Naive thymus-derived CD4-positive, alpha-beta T cell (primary cell): ENCODE data around the gene COG4. TPM values are rescaled to one million over a fixed set of nuclear protein-coding genes. Genes with fewer than 3 reads are reported as not detected.

Experiments used
- ATAC-seq: fragments of 150-1000 bp; cut with Tn5 transposase; 2 replicates; pipeline ENCODE4 v1.10.0; 2021; ENCODE audit warnings: mild to moderate bottlenecking, moderate library complexity
- CTCF ChIA-PET: fragments of 350-600 bp; sonication (Branson Sonifier 250); formaldehyde crosslinking; loops from one replicate; lab custom pipeline; 2021; ENCODE audit warnings: antibody characterized with exemption; lab: Charles Lee
- POLR2A ChIA-PET: fragments of 350-600 bp; sonication (Branson Sonifier 250); formaldehyde crosslinking; loops from one replicate; lab custom pipeline; 2021; ENCODE audit warnings: antibody characterized with exemption, inconsistent platforms; lab: Charles Lee
- DNase-seq, 9 donors: peaks; one replicate each; pipeline versions ENCODE4 v3.0.0 to v3.0.0-alpha.2; 2020 to 2022; ENCODE audit warnings: mixed read lengths in 1 of 9
- H3K27ac ChIP-seq: one replicate; pipeline ENCODE4 v1.7.0; 2013; ENCODE audit warnings: mild to moderate bottlenecking, low read depth, low read length, moderate library complexity
- H3K27me3 ChIP-seq, 2 donors: one replicate each; pipeline ENCODE4 v1.7.0; 2013; ENCODE audit warnings: low read length in 2 of 2, mild to moderate bottlenecking in 2 of 2, moderate library complexity in 2 of 2; ENCODE audit not compliant: control insufficient read depth in 2 of 2, insufficient read depth in 2 of 2
- H3K36me3 ChIP-seq, 3 experiments: 1 replicate in 2 of 3; 2 replicates in 1 of 3; pipeline ENCODE4 v1.7.0; 2013; ENCODE audit warnings: low read length in 3 of 3, mild to moderate bottlenecking in 3 of 3, moderate library complexity in 1 of 3; ENCODE audit not compliant: insufficient read depth in 3 of 3, control insufficient read depth in 2 of 3
- H3K4me1 ChIP-seq, 2 donors: one replicate each; pipeline ENCODE4 v1.7.0; 2013; ENCODE audit warnings: low read length in 2 of 2, mild to moderate bottlenecking in 2 of 2, moderate library complexity in 1 of 2; ENCODE audit not compliant: control insufficient read depth in 2 of 2, insufficient read depth in 2 of 2
- H3K4me3 ChIP-seq: 2 replicates; pipeline ENCODE4 v1.7.0; 2013; ENCODE audit warnings: mild to moderate bottlenecking, low read length
- H3K9me3 ChIP-seq, 3 experiments: 1 replicate in 2 of 3; 2 replicates in 1 of 3; pipeline ENCODE4 v1.7.0; 2013; ENCODE audit warnings: low read length in 3 of 3; ENCODE audit not compliant: control insufficient read depth in 2 of 3
- H3K27ac Mint-ChIP-seq, 9 donors: one replicate each; pipeline ENCODE4 v1.8.0; 2020 to 2022; ENCODE audit warnings: mixed read lengths in 9 of 9, mild to moderate bottlenecking in 8 of 9, moderate library complexity in 5 of 9, inconsistent platforms in 2 of 9
- H3K27me3 Mint-ChIP-seq, 5 donors: one replicate each; pipeline ENCODE4 v1.8.0; 2021 to 2022; ENCODE audit warnings: mixed read lengths in 5 of 5, mild to moderate bottlenecking in 1 of 5
- H3K36me3 Mint-ChIP-seq, 5 donors: one replicate each; pipeline ENCODE4 v1.8.0; 2020 to 2022; ENCODE audit warnings: mixed read lengths in 5 of 5, mild to moderate bottlenecking in 3 of 5, inconsistent platforms in 1 of 5
- H3K4me1 Mint-ChIP-seq, 7 donors: one replicate each; pipeline ENCODE4 v1.8.0; 2020 to 2022; ENCODE audit warnings: mixed read lengths in 7 of 7, mild to moderate bottlenecking in 3 of 7, inconsistent platforms in 1 of 7
- H3K4me3 Mint-ChIP-seq, 10 donors: one replicate each; pipeline ENCODE4 v1.8.0; 2020 to 2022; ENCODE audit warnings: mild to moderate bottlenecking in 10 of 10, mixed read lengths in 10 of 10, moderate library complexity in 6 of 10, inconsistent platforms in 2 of 10
- H3K9me3 Mint-ChIP-seq, 11 donors: one replicate each; pipeline ENCODE4 v1.8.0; 2020 to 2022; ENCODE audit warnings: mixed read lengths in 11 of 11, mild to moderate bottlenecking in 4 of 11, inconsistent platforms in 1 of 11, moderate library complexity in 1 of 11
- intact Hi-C, 2 donors: fragments of 100-400 bp; cut with micrococcal nuclease; formaldehyde crosslinking; loops; one replicate each; pipeline ENCODE4 v1.15.1; 2023
- polyA plus RNA-seq, 2 donors: library from polyadenylated mRNA; unstranded; fragments of 300-500 nt; fragmentation: Illumina TruSeq; gene quantifications; one replicate each; pipeline ENCODE4 v1.2.3, GENCODE V29; 2021
- total RNA-seq, 6 experiments: library from RNA in 5 of 6; stranded (reverse) in 5 of 6; gene quantifications; 1 replicate in 5 of 6; 2 replicates in 1 of 6; pipeline ENCODE4 v1.2.3 and lab custom pipeline; 2021 to 2026

The COG4 gene
- total and polyA plus RNA-seq, 7 experiments from 2014 or later: 38.3 to 68.6 (median 50.5) TPM

GRCh38 chr16:70468776-70469525 is 54.4 kb downstream of the COG4 start:
- no peak overlapping the region for H3K4me3 Mint-ChIP-seq

DNA sequence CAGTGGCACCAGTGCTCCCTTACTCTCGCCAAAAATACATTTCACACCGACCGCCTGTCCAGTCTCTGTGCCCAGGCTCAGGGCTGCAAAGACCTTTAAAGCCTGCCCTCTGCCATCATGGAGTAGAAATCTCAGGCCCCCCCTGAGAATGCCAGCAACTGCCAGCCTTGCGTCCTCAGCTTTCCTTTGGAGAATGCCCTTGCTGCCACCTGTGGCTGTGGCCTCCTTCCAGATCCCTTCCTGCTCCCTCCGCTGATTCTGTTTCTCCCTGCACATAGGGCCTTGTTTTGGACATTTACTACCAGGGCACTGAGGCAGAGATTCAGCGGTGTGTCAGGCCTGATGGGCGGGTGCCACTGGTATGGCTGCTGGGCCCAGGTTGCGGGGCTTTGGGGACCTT is 55.7 kb downstream of the COG4 start:
- H3K27me3 Mint-ChIP-seq: no peaks in the 10 kb centered on the region
- no peak overlapping the region for H3K27ac ChIP-seq
- no peaks in the 10 kb centered on the region for H3K27me3 ChIP-seq
- no peak for DNase-seq
- H3K4me3 Mint-ChIP-seq: no peak overlapping the region
- ATAC-seq: no peak
- CTCF ChIA-PET: no interaction called here
- POLR2A ChIA-PET: no interaction called here
- H3K4me3 ChIP-seq: no peak overlapping the region
- no peaks in the 10 kb centered on the region for H3K4me1 ChIP-seq
- intact Hi-C loops: no loop called here
- no peaks in the 10 kb centered on the region for H3K9me3 ChIP-seq
- H3K36me3 ChIP-seq: peaks cover 0 to 50% (median 0%) of the 10 kb centered on the region in 3 experiments
- no peaks in the 10 kb centered on the region for H3K9me3 Mint-ChIP-seq
- H3K4me1 Mint-ChIP-seq: peaks cover 0 to 7% (median 0%) of the 10 kb centered on the region in 7 donors
- H3K27ac Mint-ChIP-seq: no peak overlapping the region
- H3K36me3 Mint-ChIP-seq: peaks cover 0 to 12% (median 0%) of the 10 kb centered on the region in 5 donors

More at GRCh38 chr16:70468776-70469525, 54.4 kb downstream of the COG4 start:
- intact Hi-C loops: no loop called here
- DNase-seq (no peak), ATAC-seq (no peak)
- Mint-ChIP-seq H3K36me3 (peaks cover 0 to 12% (median 0%) of the 10 kb centered on the region in 5 donors), H3K27me3 (no peaks in the 10 kb centered on the region), H3K9me3 (no peaks in the 10 kb centered on the region), H3K4me1 (peaks cover 0 to 10% (median 0%) of the 10 kb centered on the region in 7 donors), H3K27ac (peak overlapping the region in 2 of 9 donors; percentile 49 to 57)
- H3K9me3 ChIP-seq: no peaks in the 10 kb centered on the region
- peaks cover 0 to 54% (median 0%) of the 10 kb centered on the region in 3 experiments for H3K36me3 ChIP-seq
- no peak overlapping the region for H3K4me3 ChIP-seq
- POLR2A ChIA-PET: interaction anchor here (1.3 kb wide), 1 partner anchor 89 kb away, joined by 7 read pairs; no protein-coding TSS in a partner anchor
- CTCF ChIA-PET: interaction anchor here (0.9 kb wide), 1 partner anchor 27 kb away, joined by 4 read pairs; no protein-coding TSS in a partner anchor
- H3K27me3 ChIP-seq: no peaks in the 10 kb centered on the region
- H3K27ac ChIP-seq: no peak overlapping the region
- no peaks in the 10 kb centered on the region for H3K4me1 ChIP-seq

DNA sequence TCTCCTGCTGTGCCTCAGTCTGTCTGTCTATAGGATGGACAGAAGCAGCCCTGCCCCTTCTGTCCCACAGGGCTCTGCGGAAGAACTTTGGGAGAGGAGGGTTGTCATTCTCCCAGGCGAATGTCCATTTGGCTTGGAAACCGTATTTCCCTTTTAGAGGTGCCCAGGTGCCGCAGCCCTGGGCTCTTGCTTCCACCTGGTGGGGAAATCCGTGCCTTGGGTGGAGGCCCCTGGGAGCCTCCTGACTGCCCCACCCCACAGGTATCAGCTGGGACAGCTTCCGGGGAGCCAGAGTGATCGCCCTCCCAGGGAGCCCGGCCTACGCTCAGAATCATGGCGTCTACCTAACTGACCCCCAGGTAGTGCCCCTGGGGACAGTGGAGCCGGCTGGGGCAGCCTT is 56.2 kb downstream of the COG4 start:
- Mint-ChIP-seq H3K27ac (no peak overlapping the region), H3K4me3 (no peak overlapping the region), H3K9me3 (no peaks in the 10 kb centered on the region), H3K36me3 (peaks cover 0 to 12% (median 0%) of the 10 kb centered on the region in 5 donors), H3K27me3 (no peaks in the 10 kb centered on the region), H3K4me1 (peaks cover 0 to 6% (median 0%) of the 10 kb centered on the region in 7 donors)
- ATAC-seq: no peak
- ChIA-PET POLR2A (no interaction called here), CTCF (no interaction called here)
- Histone ChIP-seq H3K9me3 (no peaks in the 10 kb centered on the region), H3K27me3 (no peaks in the 10 kb centered on the region), H3K4me1 (no peaks in the 10 kb centered on the region), H3K4me3 (no peak overlapping the region), H3K27ac (no peak overlapping the region), H3K36me3 (peaks cover 0 to 45% (median 0%) of the 10 kb centered on the region in 3 experiments)
- intact Hi-C loops: no loop called here
- DNase-seq: no peak

DNA sequence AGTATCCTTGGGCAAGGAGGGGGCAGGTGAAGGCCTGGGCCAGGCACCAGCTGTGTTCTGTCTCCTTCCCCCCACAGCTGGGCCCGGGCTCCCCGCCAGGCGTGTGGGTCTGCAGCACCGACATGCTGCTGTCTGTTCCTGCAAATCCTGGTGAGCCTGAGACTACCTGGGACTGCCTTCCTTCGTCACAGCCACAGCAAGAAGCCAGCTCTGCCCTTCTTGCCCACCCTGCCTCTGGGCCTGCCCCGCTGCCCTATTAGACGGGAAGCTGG is 56.6 kb downstream of the COG4 start:
- Mint-ChIP-seq H3K9me3 (no peaks in the 10 kb centered on the region), H3K4me3 (no peak overlapping the region), H3K4me1 (peaks cover 0 to 6% (median 0%) of the 10 kb centered on the region in 7 donors), H3K36me3 (peaks cover 0 to 13% (median 0%) of the 10 kb centered on the region in 5 donors), H3K27ac (no peak overlapping the region), H3K27me3 (no peaks in the 10 kb centered on the region)
- H3K36me3 ChIP-seq: peaks cover 0 to 48% (median 0%) of the 10 kb centered on the region in 3 experiments
- ChIA-PET CTCF (interaction anchor here (1.2 kb wide), 1 partner anchor 136 kb away, joined by 3 read pairs; no protein-coding TSS in a partner anchor), POLR2A (interaction anchor here (0.5 kb wide), 2 partner anchors 19 to 55 kb away, joined by 3 read pairs; no protein-coding TSS in a partner anchor)
- ATAC-seq (no peak), DNase-seq (no peak)
- intact Hi-C loops: no loop called here
- H3K27me3 ChIP-seq: no peaks in the 10 kb centered on the region
- H3K9me3 ChIP-seq: no peaks in the 10 kb centered on the region
- no peaks in the 10 kb centered on the region for H3K4me1 ChIP-seq
- H3K4me3 ChIP-seq: no peak overlapping the region
- no peak overlapping the region for H3K27ac ChIP-seq

DNA sequence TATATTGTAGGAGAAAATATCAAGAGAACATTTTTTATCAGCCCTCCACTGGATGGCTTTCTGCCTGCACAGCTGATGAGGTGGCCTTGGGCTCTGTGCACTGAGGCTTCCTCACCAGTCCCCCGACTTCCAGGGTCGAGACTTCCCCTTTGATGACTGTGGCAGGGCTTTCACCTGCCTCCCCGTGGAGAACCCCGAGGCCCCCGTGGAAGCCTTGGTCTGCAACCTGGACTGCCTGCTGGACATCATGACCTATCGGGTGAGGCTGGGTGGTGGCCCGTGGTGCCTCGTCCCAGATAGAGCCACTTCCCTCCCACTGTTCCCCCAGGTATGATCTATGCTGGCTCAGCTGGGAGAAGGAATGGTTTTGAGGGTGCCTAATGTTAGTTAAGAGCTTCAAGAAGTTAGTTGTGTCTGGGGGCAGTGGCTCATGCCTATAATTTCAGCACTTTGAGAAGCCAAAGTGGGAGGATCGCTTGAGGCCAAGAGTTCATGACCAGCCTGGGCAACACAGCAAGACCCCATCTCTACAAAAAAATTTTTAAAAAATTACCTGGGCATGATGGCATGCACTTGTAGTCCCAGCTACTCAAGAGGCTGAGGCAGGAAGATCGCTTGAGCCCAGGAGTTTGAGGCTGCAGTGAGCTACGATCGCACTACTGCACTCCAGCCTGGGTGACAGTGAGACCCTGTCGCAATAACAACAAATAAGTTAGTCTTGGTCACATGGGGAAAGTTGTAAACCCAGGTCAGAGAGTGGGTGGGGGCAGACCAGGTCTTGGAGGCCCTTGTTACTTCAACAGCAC is 57.2 kb downstream of the COG4 start:
- no peak overlapping the region for H3K4me3 Mint-ChIP-seq
- H3K4me1 Mint-ChIP-seq: peaks cover 0 to 4% (median 0%) of the 10 kb centered on the region in 7 donors
- POLR2A ChIA-PET: interaction anchor here (0.5 kb wide), 2 partner anchors 19 to 54 kb away, joined by 3 read pairs; no protein-coding TSS in a partner anchor
- H3K4me3 ChIP-seq: no peak overlapping the region
- DNase-seq: no peak
- intact Hi-C loops: no loop called here
- no peak for ATAC-seq
- H3K9me3 Mint-ChIP-seq: no peaks in the 10 kb centered on the region
- CTCF ChIA-PET: interaction anchor here (1.2 kb wide), 1 partner anchor 135 kb away, joined by 3 read pairs; no protein-coding TSS in a partner anchor
- H3K36me3 ChIP-seq: peaks cover 0 to 53% (median 0%) of the 10 kb centered on the region in 3 experiments
- H3K27me3 Mint-ChIP-seq: no peaks in the 10 kb centered on the region
- H3K4me1 ChIP-seq: no peaks in the 10 kb centered on the region
- H3K9me3 ChIP-seq: no peaks in the 10 kb centered on the region
- no peak overlapping the region for H3K27ac ChIP-seq
- peaks cover 0 to 15% (median 1%) of the 10 kb centered on the region in 5 donors for H3K36me3 Mint-ChIP-seq
- H3K27me3 ChIP-seq: no peaks in the 10 kb centered on the region
- no peak overlapping the region for H3K27ac Mint-ChIP-seq

DNA sequence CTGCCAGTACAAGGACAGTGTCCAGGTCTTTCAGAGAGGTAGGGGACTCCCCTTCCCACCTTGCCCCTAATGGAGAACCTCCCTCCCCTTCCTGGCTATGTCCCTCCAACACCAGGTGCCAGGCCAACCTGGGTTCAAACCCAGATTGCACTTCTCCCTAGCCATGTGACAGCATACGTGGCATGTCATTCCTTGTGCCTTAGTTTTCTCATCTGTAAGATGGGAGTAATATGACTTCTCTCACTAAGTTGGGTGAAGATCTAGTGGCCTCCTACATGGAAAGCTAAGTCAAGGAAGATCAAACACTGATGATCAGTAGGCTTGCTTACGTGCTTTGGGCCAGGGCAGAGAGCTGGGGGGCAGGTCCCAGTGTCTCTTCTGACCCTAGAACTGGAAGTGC is 60.1 kb downstream of the COG4 start:
- Mint-ChIP-seq H3K36me3 (peaks cover 0 to 13% (median 1%) of the 10 kb centered on the region in 5 donors), H3K27ac (no peak overlapping the region), H3K4me1 (peaks cover 0 to 6% (median 0%) of the 10 kb centered on the region in 7 donors), H3K4me3 (no peak overlapping the region), H3K27me3 (no peaks in the 10 kb centered on the region), H3K9me3 (no peaks in the 10 kb centered on the region)
- Histone ChIP-seq H3K27ac (no peak overlapping the region), H3K4me1 (no peaks in the 10 kb centered on the region), H3K4me3 (no peak overlapping the region), H3K27me3 (no peaks in the 10 kb centered on the region), H3K9me3 (no peaks in the 10 kb centered on the region), H3K36me3 (peaks cover 0 to 47% (median 0%) of the 10 kb centered on the region in 3 experiments)
- ChIA-PET CTCF (no interaction called here), POLR2A (interaction anchor here (0.6 kb wide), 1 partner anchor 9 kb away, joined by 3 read pairs; no protein-coding TSS in a partner anchor)
- intact Hi-C loops: no loop called here
- no peak for ATAC-seq
- DNase-seq: no peak
